IPS DF 19.7 (cell line): Measurements from ENCODE around the gene TENT5A.
"Not testable (repeated sequence)": the region's sequence is repeated elsewhere in the genome, so short reads cannot be mapped to it uniquely, and the experiment has no call there.

Experiments
- DNase-seq: peaks from one replicate; pipeline ENCODE4 v3.0.0-alpha.2; 2013; ENCODE audit warnings: low read depth, low spot score

The TENT5A gene

DNA sequence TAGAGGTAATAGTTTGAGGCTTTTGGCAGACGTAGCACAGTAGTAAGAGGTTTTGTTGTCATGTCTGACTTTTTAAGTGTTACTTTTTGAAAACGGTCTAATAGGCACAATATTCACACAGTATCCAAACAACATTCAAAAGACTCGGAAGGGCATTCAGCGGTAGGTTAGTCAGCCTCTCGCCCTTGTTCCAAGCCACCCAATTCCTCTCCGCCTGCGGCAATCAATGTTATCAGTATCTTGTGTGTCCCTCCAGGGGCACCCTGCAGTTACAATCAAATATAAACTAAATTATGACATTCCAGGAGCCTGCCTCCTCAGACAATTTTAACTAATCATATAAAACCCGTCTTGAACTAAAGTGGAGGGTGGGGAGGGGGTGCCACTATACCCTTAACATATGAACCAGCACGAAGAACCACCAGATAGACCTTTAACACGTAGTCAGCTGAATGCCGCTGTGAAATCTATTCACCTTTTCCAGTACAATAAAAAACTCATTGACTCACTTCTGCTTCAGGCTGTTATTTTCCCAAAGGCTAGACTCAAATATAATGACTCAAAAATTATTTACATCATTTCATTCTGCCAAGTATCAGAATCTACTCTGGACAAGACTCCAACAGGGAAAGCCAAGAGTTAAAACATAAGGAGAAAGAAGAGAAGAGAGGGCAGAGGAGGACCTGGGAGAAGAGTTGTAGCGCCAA is 1.6 kb downstream of the TENT5A start:
- DNase-seq, result no peak

DNA sequence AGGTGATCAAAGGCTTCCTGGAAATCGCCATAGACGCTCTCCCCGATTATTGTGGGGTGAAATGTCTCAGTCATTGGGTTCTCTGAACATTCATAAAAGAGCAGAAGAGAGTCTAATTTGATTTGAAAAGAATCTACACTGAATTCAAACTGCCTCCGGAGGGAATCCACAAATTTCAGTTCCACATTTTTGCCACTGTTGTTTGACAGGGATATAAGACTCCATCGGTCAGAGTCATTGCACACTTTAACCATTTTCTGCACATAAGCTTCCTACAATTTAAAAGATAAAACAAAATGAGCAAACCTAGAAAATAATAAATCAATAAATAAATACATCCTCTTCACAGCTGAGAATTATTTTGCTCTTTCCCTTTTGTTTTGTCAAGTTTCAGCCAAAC is 2.3 kb downstream of the TENT5A start:
- DNase-seq, result no peak

DNA sequence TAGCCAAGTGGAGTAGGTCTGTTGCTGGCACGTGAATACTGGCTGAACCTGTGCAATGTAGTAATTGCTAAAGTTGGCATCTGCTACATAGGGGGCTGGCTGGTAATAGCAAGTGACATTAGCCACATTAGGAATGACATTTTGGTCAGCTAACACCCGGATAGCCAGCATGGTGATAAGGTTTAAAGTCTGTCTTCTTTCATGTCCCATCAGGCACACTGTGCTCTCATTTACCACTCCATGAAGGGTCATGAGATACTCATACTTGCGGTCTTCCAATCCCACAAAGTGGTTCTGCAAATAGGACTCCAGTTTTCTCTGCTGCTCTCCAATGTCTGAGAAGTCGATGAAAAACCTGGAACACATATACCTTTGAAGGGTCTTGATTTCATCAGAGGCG is 2.8 kb downstream of the TENT5A start:
- no peak for DNase-seq

DNA sequence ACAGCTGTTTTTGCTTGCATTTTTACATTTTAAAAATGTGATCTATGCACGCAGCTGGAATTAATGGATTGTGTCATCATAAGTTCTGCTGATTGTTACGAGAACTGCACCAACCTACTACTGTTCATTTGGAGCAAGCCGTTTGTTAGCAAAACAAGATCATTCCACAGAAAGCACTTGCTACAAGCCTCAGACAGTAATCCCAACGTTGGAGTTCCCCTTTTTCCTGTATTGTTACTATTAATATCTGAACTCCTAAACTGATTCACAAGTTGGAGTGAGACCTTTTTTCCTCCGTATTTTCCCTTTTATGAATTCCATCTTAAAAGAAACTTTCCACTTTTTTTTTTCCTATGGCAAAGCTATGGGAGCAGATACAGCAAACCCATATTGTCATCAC is 3.5 kb downstream of the TENT5A start:
- no peak for DNase-seq

DNA sequence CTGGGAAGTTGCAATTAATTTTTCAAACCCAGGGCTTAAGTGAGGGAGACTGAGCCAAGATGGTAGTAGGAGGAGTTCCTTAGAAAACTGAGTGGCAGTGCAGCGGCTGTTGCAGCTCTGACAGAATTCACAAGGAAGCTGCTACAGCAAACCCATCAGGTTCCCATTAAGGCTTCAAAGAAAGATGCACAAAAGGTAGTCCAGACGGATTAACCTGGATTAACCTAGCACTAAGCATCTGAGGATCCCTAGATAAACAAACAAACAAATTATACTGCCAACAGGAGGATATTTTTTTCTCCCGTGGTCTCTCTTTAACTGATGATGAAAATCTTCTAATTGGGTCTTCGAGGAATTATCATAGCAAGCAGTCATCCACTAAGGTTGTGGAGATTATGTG is 5.2 kb downstream of the TENT5A start:
- no peak for DNase-seq

DNA sequence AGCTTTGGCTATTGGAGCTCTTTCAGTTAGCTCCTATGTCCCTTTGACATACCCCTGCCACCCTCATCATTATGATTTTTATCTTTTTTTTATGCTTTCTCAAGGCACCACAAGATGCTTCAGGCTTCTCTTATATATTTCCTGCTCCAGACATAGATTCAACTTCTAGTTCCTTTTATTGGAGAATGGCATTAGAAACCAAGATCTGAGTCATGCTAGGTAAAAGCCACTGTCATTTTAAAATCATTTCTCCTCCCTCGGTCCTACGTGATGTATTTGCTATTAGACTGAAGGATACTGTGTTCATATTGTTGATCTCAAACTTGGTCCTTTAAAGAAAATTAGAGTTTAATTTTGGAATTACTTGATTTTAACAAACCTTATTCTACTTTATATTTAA is 8.3 kb downstream of the TENT5A start:
- DNase-seq, result no peak

DNA sequence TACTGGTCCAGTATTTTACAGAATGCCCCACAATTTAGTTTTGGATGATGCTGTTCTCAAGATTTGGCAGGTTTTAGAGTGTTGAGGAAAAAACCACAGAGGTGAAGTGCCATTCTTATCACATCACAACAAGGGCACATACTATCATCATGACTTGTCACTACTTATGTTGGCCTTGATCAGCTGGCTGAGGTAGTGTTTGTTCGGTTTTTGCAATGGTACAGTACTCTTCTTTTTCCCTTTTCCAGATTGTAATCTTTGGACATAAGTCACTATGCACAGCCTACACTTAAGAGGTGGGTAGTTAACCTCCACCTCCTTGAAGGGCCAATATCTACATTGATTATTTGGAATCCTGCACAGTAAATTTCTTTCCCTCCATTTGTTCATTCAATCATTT is 8.8 kb downstream of the TENT5A start:
- DNase-seq, result no peak

DNA sequence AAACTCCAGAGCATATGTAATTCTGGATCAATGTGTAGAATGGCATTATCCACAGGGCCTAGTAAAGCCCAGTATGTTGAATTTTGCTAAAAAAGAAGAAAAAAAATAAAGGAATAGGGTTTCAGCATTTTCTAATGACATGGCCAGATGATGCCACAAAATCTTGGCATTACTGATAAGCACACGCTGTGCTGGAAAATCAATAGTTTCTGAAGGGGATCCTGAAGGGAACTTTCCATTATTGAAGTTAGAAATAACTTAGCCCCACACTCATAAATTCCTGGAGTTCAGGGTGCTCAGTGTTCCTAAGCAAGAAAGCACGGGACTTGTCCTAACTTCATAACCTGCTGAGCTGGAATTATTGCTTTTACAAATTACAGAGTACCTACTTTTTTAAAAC is 10.8 kb downstream of the TENT5A start:
- DNase-seq, result no peak

DNA sequence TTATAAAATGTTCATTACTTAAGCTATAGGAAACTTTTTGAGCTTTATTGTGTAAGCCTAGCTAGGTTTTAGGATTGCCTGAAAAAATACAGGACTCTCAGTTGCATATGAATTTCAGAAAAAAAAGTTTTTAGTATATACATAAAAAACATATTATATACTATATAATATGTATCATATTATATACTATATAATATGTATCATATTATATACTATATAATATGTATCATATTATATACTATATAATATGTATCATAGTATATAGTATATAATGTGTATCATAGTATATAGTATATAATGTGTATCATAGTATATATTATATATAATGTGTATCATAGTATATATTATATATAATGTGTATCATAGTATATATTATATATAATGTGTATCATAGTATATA is 11.9 kb downstream of the TENT5A start:
- DNase-seq, result not testable (repeated sequence)

DNA sequence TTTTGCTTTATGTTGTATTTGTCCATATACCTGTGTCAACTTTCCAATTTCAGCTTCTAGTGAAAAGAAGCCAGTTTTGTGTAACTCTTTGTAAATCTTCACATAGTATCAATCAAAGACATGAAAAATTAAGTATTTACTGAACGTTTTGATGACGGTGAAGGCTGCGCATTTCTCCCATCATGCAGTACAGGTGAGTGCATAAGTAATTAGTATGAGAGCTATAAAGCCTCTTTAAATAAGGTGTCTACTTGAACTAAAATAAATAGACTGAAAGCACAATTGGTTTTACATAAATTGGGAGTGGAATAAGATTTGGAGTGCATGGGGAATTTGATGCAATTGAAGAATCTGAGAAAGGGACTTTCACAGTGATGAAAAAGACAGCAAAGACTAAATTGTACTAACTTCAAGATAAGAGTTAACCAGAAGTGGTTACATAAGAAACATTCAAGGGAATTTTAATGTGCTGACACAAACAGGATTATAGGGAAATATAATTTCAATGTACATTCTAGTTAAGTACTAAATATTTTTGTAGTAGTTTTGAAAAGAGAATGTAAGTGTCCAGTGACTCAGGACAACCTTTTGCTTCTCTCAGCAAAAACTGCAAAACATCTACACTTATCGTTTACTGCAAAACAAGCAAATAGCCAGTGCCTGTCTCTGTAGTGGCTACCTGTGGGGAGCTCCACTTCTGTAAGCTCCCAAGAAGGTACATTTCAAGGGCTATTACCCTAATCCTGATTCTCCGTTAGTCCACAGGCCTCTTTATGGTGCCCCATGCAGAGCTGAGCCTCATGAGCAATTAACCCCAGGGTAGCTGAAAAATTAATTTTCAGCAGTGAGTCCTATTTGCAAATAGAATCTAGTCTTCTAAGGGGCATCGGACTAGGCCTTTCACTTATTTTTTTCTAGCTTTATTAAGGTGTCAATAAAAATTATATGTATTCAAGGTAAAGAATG is 13.0 kb downstream of the TENT5A start:
- no peak for DNase-seq

DNA sequence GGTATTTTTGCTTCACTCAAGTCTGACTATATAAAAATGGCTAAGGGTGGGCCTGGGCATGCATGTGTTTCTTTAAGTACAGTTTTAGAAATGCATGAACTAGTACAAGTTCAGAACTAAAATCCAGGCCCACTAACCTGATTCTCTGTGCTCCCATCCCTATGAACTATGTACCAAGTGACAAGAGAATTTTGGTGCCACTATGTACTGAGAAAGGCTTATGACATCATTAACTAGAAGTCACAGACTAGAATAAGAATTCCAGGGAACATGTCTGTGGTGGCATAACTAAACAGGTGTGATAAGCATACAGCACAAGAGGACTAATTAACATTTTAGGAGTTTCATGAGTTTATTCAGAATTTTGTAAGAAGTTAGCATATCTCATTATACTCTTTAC is 16.1 kb downstream of the TENT5A start:
- no peak for DNase-seq

DNA sequence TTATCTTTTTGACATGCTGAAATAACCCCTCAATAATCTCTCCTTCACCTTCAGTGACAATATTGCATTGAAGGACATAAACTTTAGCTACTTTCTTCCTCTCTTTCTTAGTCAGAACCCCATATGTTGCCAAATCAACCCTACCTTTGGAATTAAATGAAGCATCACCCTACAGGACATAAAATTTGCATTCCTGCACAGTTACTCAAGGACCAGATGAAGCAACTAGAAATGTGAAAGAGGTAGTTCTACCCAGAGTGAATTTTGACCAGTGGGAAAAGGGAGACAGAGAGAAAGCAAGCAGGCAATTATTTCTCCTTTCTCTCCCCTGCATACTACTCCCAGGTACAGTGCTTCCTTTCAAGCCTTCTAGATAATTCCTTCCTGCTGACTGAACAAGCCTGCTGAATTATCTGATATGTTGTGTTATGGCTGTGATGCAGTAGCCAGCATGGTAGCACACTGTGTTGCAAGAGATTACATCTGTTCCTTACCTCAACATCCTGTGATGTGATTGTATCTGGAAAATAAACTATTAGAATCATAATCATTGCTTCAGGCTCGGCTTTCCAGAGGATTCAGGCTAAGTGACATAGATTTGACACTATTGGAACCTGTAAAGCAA is 16.6 kb downstream of the TENT5A start:
- no peak for DNase-seq

DNA sequence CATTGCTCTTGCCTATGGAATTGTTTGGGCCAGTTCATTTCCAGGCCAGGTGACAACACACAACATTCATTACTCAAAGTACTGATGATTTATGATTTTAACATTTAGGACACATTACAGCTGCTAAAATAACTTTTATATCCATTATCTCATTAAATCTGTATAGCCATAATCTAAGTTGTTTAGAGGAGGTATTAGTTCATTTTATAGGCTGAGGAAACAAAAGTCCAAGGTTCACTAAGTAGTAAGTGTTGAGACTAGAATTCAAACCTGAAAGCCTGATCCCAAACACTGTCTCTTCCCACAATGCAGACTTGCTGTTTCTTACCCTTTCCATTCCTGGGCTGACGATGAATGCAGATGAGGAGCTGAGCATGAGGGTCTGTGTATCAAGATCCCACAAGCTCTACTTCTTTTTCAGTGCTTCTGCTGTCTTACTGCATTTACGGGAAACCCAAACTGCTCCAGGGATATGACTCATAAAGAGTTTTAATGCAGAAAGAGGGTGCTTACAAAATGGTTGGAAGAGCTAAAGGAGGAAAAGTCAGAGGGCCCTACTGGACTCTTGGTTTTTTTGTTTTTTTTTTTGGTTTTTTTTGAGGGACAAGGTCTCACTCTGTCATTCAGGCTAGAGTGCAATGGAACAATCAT is 17.9 kb downstream of the TENT5A start:
- DNase-seq, result no peak

DNA sequence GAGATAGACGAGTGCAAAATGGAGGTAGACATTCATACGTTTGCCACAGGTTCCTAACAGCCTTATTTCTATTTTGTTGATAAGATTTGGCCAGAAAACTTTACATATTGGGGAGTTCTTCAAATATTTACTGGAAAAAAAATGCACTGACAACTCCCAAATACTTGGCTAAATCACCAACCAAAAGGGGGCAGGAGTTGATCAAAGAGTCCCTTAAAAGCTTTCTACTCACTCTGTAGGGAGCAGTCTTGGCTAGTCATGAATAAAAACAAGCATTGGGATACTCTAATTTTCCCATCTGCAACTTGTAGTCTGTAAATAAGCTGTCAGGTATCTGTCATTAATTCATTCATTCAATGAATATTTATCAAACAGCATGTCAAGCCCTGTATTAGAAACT is 18.4 kb downstream of the TENT5A start:
- DNase-seq, result no peak

DNA sequence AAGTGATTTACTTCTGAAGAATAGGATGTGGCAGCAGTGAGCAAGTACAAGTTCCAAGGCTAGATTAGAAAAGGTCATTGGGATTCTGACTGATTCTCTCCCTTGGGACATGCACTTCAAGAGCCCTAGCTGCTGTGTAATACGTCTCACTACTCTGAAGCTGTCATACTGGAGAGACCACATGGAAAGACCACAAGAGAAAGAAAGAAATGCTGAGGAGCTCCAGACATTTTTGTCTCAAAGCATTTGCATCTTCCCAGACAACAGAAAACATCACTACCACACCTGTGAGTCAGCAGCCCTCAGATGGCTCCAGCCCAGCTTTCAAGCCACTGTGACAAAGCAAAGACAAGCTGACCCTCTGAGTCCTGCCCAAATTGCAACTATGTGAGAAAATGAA is 20.7 kb downstream of the TENT5A start:
- DNase-seq, result no peak

DNA sequence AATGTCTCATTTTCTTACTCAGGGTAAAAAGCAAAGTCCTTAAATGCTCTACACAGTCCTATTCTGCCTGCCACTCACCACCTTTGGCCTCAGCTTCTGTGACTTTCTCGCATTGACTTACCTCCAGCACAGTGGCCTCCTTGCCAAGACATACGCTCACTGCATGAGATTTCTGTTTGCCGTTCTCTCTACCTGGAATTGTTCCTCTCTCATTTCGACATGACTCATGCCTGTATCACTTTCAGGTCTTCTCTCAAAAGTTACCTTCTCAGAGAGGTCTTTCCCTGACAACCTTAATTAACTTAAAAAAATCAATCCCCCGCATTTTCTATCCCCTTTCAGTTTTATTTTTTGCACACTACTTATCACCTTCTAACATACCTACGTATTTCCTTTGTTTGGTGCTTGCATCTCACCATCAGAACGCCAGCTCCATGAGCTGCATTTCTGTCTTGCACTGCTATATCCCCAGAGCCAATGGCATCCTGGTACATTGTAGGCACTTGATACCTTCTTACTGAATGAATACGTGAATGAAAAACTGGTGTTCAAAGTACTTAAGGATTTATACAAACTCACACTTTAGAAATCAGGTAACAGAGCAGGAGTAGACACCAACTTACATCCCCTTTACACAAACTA is 24.5 kb downstream of the TENT5A start:
- no peak for DNase-seq

DNA sequence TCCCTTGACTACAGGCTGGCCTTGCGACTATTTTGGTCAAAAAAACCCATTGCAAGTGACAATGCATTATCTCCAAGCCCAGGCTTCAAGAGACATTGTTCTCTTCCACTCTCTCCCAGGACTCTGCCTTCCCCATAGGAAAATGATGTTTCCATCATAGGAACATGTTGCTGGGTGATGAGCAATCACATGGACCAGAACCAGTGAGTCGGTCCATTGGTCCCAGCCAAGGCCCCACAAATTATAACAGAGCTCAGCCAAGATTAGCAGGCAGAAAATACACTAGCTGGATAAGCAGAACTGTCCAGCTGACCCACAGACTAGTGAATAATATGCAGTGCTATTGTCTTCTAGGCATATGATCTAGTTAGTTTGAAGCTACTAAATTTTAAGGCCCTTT is 27.4 kb downstream of the TENT5A start:
- no peak for DNase-seq

DNA sequence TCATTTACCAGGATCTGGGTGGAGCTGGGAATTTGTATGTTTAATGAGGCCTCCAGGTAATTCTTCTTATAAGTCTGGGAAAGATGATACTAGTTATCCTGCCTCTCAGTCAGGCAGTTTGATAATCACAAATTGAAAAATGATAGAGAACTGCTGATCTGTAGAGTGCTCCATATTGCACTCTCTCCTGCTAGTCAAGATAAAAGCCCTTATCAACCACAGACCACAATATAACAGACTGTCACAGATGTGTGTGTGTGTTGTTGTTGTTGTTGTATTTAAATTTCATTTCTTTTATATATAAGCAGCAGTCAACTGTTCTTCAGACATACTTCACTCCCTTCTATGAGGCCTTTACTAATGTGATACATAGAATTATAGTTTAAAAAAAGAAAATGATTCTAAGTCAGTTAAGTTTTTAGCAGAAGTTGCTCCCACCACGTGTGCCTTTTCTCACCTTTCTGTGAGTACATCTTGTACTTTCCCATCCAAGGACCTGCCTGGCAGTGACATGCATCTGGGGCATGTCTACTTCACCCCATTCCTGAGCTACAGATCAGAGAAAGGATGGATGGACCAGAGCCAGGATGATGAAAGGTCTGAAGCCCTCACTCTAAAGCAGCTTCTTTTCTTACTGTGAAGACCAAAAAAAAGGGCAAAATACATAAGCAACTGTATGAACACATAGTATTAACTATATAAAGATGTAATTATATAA is 29.8 kb downstream of the TENT5A start:
- no peak for DNase-seq

DNA sequence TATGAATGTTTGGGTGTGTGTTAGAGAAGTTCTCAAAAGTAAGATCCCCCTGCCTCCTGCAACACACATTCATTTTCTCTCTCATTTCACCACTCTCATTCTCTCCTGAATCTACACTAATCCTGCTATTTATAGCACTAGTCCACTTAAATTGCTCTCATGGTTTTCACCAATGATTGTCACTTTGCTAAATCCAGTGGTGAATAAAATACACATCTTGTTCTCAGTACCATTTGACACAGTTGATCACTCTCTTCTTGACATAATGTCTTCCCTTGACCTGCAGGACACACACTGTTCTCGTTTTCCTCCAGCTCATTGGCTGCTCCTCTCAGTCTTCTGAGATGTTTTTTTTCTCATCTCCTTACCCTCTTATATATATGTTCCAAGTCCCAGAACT is 32.1 kb downstream of the TENT5A start:
- DNase-seq, result no peak

DNA sequence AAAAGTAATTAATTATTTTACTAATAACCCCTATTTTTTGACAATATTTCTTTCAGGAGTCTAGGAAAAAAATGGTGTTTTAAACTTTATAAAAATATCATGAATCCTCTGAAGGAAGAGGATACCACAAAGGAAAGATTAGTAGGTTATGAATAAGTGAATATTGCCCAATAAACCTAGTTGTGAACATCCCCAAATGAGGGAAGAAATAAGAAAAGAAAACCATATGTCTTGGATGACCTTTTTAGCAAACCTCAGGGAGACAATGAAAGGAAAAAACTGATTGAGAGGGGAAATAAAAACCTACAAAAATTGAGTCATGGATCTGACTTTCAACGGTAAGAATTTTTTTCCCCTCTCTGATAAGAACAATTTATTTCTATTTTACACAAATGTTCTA is 34.4 kb downstream of the TENT5A start:
- DNase-seq, result no peak

DNA sequence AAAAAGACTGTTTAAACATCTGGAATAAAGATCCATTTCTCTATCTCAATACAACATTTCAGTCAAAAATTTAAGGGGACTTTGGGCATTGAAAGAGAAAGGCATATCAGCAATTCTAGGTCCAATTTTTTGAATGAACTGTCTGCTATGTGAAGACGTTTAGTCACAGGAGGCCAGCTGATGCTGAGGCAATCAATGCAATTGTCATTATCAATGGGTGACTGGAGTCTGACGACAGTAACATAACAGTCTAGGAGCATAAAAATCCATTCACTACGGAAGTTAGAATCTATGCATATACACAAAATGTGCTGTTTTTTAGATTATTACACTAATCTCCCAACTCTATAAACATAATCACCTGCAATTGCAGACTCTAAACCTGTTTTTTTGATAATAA is 37.8 kb downstream of the TENT5A start:
- DNase-seq, result no peak
